Measurements from ENCODE around the gene IL1RN. TPM values are rescaled to one million over a fixed set of nuclear protein-coding genes. Genes with fewer than 3 reads are reported as not detected.

The IL1RN gene
- total and polyA plus RNA-seq, 2 of the 8 experiments (the other 6 are each of a cell fraction or from before 2014, with no cell fraction given), result not detected

- Histone ChIP-seq H3K9ac (replicated peaks in 1 of 4; ENCODE audit: extremely low read depth in 1 of 4, low read depth in 3 of 4, low read length in 3 of 4) (no peak overlapping the region), H3K79me1 (ENCODE audit: low read depth, low read length) (no peaks in the 10 kb centered on the region), H3K23ac (ENCODE audit: insufficient read length) (no peak overlapping the region), H3K4me2 (ENCODE audit: insufficient read depth in 1 of 2, low read depth in 2 of 2, low read length in 2 of 2) (no peak overlapping the region), H4K5ac (ENCODE audit: insufficient read length, low read depth, low read length) (no peak overlapping the region), H3K27me3 (replicated peaks in 1 of 4; ENCODE audit: control insufficient read depth in 3 of 4, extremely low read depth in 1 of 4, insufficient read depth in 3 of 4, low read length in 3 of 4) (no peaks in the 10 kb centered on the region), H3K4me1 (replicated peaks in 1 of 4; ENCODE audit: control insufficient read depth in 3 of 4, insufficient read depth in 4 of 4, low read length in 3 of 4) (no peaks in the 10 kb centered on the region), H3K14ac (ENCODE audit: insufficient read length) (no peak overlapping the region), H2AFZ (ENCODE audit: low read length) (no peak overlapping the region), H3K18ac (ENCODE audit: extremely low read depth, low read length) (no peak overlapping the region), H4K91ac (replicated peaks; ENCODE audit: insufficient read length, low read length) (no peak overlapping the region), H4K20me1 (replicated peaks in 1 of 2; ENCODE audit: control insufficient read depth in 1 of 2, insufficient read depth in 2 of 2, low read length in 2 of 2) (peaks cover 0 to 2% of the 10 kb centered on the region in 2 experiments), H3K56ac (replicated peaks; ENCODE audit: insufficient read length, low read depth, low read length) (no peak overlapping the region), H3K36me3 (ENCODE audit: control insufficient read depth in 2 of 4, insufficient read depth in 4 of 4, low read length in 3 of 4) (no peaks in the 10 kb centered on the region), H2BK120ac (replicated peaks; ENCODE audit: low read depth, low read length) (no peak overlapping the region), H3K79me2 (ENCODE audit: control insufficient read depth in 1 of 2, insufficient read depth in 2 of 2, low read length in 2 of 2) (no peaks in the 10 kb centered on the region), H2BK20ac (ENCODE audit: low read length) (no peak overlapping the region), H3K4ac (replicated peaks; ENCODE audit: insufficient read length, low read depth, low read length) (no peak overlapping the region), H2BK5ac (ENCODE audit: low read depth, low read length) (no peak overlapping the region), H3K4me3 (ENCODE audit: extremely low read depth in 1 of 4, insufficient read depth in 2 of 4, low read depth in 3 of 4, low read length in 4 of 4) (no peak overlapping the region), H2BK15ac (ENCODE audit: low read length) (no peak overlapping the region), H3K9me3 (ENCODE audit: insufficient read depth in 2 of 2, low read depth in 1 of 2, low read length in 1 of 2) (no peaks in the 10 kb centered on the region), H2BK12ac (ENCODE audit: low read depth, low read length) (no peak overlapping the region), H2AK5ac (ENCODE audit: low read depth, low read length) (no peak overlapping the region), H4K8ac (ENCODE audit: extremely low read depth, insufficient read depth, low read length) (no peak overlapping the region), H3K23me2 (ENCODE audit: low read depth, low read length) (no peaks in the 10 kb centered on the region), H3K27ac (ENCODE audit: low read depth, low read length) (no peak overlapping the region)
- 95% methylated on average over 2 of the region's 2 CpGs; no CpG with 5 or more reads in 1 of the 2 experiments for WGBS, 2 experiments (ENCODE audit: extremely low coverage in 1 of 2, insufficient coverage in 1 of 2, insufficient read length in 1 of 2, insufficient replicate concordance in 2 of 2, low coverage in 1 of 2, low lambda C conversion rate in 2 of 2, missing lambda C conversion rate in 1 of 2)
- CTCF ChIA-PET (ENCODE audit: partially characterized antibody), result interaction anchor here (0.6 to 10.3 kb wide), 3 partner anchors 19 to 43 kb away, joined by 3 to 71 read pairs (median 3); no protein-coding TSS in a partner anchor
- POLR2A ChIA-PET (ENCODE audit: partially characterized antibody), result interaction anchor here (1.1 kb wide), 1 partner anchor 14 kb away, joined by 3 read pairs; no protein-coding TSS in a partner anchor
- FAIRE-seq (no peak), DNase-seq (ENCODE audit: low read depth in 1 of 2, low spot score in 2 of 2) (peak in 1 of 2 experiments; percentile 1)
- no peak for TF ChIP-seq EZH2 (IDR thresholded peaks at IDR 0.05; ENCODE audit: low read depth, low read length, severe bottlenecking)
- TF ChIP-seq NANOG (IDR thresholded peaks at IDR 0.05; ENCODE audit: insufficient read depth, low read depth, low read length, poor library complexity, severe bottlenecking), result no peak
- no peak for TF ChIP-seq BCL11A (IDR thresholded peaks at IDR 0.05; ENCODE audit: low read depth in 2 of 2, low read length in 2 of 2)
- no peak for TF ChIP-seq HDAC2 (IDR thresholded peaks at IDR 0.05; ENCODE audit: borderline replicate concordance in 1 of 2, low read depth in 2 of 2, low read length in 2 of 2)
These were observed 8.3 kb upstream of the IL1RN start for GRCh38 chr2:113119111-113119510.

All from H1 (cell line).